ENCODE results near the gene C11orf91. TPM values are rescaled to one million over a fixed set of nuclear protein-coding genes. Genes with fewer than 3 reads are reported as not detected.

C11orf91 gene
- total and polyA plus RNA-seq, 4 donors: not detected

DNA sequence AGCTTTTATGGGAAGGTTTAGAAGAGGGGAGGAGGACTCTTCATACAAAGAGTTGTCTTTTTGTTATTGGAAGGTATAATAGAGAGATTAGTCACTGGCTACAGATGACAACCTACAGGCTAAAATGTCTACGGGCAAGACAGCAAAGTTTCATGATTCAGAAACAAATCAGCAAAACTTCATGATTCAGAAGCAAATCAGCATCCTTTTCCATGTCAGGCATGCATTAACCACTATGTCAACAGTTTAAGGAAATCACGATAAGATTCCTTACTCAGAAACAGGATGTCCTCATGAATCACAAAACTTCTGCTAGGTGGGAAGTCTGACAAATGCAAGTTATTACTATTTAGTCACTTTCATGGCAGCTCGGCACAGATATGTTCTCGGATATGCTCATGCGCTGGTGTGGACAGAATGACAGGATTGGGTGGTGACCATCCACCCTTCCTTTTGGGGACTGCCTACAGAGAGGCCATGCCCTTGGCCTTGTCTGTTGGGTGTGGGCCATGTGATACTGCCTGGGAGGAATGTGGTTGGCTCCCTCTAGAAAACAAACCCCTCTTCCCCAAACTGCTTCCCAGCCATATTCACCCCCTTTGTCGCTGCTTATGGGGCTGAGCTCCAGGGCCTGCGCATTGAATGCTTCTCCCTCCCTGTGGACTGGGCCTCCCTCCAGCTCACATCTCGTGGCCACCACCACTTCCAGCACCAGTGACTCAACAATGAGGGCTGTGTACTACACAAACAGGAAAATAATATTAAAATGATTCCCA, 10.1 kb downstream of the C11orf91 start:
- Histone ChIP-seq H3K9me3 (ENCODE audit: control insufficient read depth in 4 of 4, low read length in 3 of 4) (no peaks in the 10 kb centered on the region), H3K27ac (ENCODE audit: low read depth in 1 of 2, low read length in 2 of 2) (peak overlapping the region; percentile 59 to 67), H3K4me3 (ENCODE audit: low read depth in 1 of 3, low read length in 3 of 3) (no peak overlapping the region), H3K4me1 (ENCODE audit: control insufficient read depth in 4 of 4, insufficient read depth in 4 of 4, low read length in 3 of 4) (peaks cover 6 to 25% (median 12%) of the 10 kb centered on the region in 4 donors), H3K36me3 (ENCODE audit: control insufficient read depth in 4 of 4, insufficient read depth in 3 of 4, low read depth in 1 of 4, low read length in 3 of 4) (no peaks in the 10 kb centered on the region), H3K9ac (ENCODE audit: low read depth in 1 of 2, low read length in 2 of 2) (peak overlapping the region in 1 of 2 donors; percentile 40), H3K27me3 (ENCODE audit: control insufficient read depth in 4 of 4, insufficient read depth in 4 of 4, low read length in 3 of 4) (no peaks in the 10 kb centered on the region)
- DNase-seq (ENCODE audit: low spot score): peak; percentile 31
- TF ChIP-seq, protein P1, sequence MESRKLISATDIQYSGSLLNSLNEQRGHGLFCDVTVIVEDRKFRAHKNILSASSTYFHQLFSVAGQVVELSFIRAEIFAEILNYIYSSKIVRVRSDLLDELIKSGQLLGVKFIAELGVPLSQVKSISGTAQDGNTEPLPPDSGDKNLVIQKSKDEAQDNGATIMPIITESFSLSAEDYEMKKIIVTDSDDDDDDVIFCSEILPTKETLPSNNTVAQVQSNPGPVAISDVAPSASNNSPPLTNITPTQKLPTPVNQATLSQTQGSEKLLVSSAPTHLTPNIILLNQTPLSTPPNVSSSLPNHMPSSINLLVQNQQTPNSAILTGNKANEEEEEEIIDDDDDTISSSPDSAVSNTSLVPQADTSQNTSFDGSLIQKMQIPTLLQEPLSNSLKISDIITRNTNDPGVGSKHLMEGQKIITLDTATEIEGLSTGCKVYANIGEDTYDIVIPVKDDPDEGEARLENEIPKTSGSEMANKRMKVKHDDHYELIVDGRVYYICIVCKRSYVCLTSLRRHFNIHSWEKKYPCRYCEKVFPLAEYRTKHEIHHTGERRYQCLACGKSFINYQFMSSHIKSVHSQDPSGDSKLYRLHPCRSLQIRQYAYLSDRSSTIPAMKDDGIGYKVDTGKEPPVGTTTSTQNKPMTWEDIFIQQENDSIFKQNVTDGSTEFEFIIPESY (IDR thresholded peaks at IDR 0.05): no peak
- TF ChIP-seq NR2F2 (IDR thresholded peaks at IDR 0.05): peak; percentile 71
- no peak for TF ChIP-seq JUND (IDR thresholded peaks at IDR 0.05)
- 61% methylated on average over 8 of the region's 8 CpGs for WGBS

DNA sequence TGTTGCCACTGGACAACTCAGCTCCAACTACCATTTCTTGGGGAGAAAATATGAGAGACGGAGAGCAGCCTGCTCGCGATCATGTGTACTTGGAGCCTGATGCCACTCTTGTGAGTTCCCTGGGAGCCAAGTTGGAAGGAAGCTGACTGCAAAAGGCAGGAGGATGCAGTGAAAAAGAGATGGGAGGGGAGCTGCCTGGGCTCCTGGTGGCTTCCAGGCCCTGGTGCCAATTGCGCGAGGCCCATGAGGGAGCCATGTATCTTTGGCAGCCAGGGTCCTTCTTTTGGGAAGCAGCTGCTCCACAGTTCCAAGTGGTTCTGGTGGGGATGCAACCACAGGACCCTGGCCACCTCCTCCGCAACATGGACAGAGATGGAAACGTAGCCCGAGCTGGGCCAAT, 11.1 kb downstream of the C11orf91 start:
- H3K9ac ChIP-seq (ENCODE audit: low read depth in 1 of 2, low read length in 2 of 2): no peak overlapping the region

More for the DNA sequence above, 11.1 kb downstream of the C11orf91 start:
- 95% methylated on average over 8 of the region's 8 CpGs for WGBS
- peaks cover 0 to 16% (median 8%) of the 10 kb centered on the region in 4 donors for H3K4me1 ChIP-seq (ENCODE audit: control insufficient read depth in 4 of 4, insufficient read depth in 4 of 4, low read length in 3 of 4)
- no peaks in the 10 kb centered on the region for H3K27me3 ChIP-seq (ENCODE audit: control insufficient read depth in 4 of 4, insufficient read depth in 4 of 4, low read length in 3 of 4)
- H3K9me3 ChIP-seq (ENCODE audit: control insufficient read depth in 4 of 4, low read length in 3 of 4): no peaks in the 10 kb centered on the region
- H3K27ac ChIP-seq (ENCODE audit: low read depth in 1 of 2, low read length in 2 of 2): peak overlapping the region; percentile 1 to 59
- DNase-seq (ENCODE audit: low spot score): no peak
- H3K4me3 ChIP-seq (ENCODE audit: low read depth in 1 of 3, low read length in 3 of 3): no peak overlapping the region
- no peaks in the 10 kb centered on the region for H3K36me3 ChIP-seq (ENCODE audit: control insufficient read depth in 4 of 4, insufficient read depth in 3 of 4, low read depth in 1 of 4, low read length in 3 of 4)
- TF ChIP-seq, protein P2, sequence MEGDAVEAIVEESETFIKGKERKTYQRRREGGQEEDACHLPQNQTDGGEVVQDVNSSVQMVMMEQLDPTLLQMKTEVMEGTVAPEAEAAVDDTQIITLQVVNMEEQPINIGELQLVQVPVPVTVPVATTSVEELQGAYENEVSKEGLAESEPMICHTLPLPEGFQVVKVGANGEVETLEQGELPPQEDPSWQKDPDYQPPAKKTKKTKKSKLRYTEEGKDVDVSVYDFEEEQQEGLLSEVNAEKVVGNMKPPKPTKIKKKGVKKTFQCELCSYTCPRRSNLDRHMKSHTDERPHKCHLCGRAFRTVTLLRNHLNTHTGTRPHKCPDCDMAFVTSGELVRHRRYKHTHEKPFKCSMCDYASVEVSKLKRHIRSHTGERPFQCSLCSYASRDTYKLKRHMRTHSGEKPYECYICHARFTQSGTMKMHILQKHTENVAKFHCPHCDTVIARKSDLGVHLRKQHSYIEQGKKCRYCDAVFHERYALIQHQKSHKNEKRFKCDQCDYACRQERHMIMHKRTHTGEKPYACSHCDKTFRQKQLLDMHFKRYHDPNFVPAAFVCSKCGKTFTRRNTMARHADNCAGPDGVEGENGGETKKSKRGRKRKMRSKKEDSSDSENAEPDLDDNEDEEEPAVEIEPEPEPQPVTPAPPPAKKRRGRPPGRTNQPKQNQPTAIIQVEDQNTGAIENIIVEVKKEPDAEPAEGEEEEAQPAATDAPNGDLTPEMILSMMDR (IDR thresholded peaks at IDR 0.05; ENCODE audit: low read depth, low read length, missing input control): no peak
- TF ChIP-seq RAD21 (IDR thresholded peaks at IDR 0.05): no peak
- TF ChIP-seq, protein P3, sequence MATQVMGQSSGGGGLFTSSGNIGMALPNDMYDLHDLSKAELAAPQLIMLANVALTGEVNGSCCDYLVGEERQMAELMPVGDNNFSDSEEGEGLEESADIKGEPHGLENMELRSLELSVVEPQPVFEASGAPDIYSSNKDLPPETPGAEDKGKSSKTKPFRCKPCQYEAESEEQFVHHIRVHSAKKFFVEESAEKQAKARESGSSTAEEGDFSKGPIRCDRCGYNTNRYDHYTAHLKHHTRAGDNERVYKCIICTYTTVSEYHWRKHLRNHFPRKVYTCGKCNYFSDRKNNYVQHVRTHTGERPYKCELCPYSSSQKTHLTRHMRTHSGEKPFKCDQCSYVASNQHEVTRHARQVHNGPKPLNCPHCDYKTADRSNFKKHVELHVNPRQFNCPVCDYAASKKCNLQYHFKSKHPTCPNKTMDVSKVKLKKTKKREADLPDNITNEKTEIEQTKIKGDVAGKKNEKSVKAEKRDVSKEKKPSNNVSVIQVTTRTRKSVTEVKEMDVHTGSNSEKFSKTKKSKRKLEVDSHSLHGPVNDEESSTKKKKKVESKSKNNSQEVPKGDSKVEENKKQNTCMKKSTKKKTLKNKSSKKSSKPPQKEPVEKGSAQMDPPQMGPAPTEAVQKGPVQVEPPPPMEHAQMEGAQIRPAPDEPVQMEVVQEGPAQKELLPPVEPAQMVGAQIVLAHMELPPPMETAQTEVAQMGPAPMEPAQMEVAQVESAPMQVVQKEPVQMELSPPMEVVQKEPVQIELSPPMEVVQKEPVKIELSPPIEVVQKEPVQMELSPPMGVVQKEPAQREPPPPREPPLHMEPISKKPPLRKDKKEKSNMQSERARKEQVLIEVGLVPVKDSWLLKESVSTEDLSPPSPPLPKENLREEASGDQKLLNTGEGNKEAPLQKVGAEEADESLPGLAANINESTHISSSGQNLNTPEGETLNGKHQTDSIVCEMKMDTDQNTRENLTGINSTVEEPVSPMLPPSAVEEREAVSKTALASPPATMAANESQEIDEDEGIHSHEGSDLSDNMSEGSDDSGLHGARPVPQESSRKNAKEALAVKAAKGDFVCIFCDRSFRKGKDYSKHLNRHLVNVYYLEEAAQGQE (IDR thresholded peaks at IDR 0.05): no peak
- TF ChIP-seq EGR1 (IDR thresholded peaks at IDR 0.05; ENCODE audit: low read depth in 2 of 2): no peak
- no peak for TF ChIP-seq SP1 (IDR thresholded peaks at IDR 0.05)
- TF ChIP-seq GABPA (IDR thresholded peaks at IDR 0.05 in 1 of 2, conservative IDR thresholded peaks at IDR 0.05 in 1 of 2): no peak
- TF ChIP-seq, protein P4, sequence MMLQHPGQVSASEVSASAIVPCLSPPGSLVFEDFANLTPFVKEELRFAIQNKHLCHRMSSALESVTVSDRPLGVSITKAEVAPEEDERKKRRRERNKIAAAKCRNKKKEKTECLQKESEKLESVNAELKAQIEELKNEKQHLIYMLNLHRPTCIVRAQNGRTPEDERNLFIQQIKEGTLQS (IDR thresholded peaks at IDR 0.05): no peak
- TF ChIP-seq HNF4G (IDR thresholded peaks at IDR 0.05): no peak
- TF ChIP-seq, protein P5, sequence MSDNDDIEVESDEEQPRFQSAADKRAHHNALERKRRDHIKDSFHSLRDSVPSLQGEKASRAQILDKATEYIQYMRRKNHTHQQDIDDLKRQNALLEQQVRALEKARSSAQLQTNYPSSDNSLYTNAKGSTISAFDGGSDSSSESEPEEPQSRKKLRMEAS (IDR thresholded peaks at IDR 0.05): no peak

Data from liver (tissue), 9 donors.